ENCODE data around the gene PMIS2.

DNA sequence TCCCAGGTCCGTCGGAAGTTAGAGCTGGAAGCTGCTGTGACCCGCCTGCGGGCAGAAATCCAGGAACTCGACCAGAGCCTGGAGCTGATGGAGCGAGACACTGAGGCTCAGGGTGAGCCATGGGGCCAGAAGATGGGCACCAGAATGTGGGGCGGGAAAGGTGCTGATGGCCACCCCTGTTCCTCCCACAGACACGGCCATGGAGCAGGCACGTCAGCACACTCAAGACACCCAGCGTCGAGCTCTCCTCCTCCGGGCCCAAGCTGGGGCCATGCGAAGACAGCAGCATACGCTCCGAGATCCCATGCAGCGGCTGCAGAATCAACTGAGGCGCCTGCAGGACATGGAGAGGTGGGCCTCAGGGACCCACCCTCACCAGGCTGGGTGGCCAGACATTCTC lies 29.1 kb downstream of the PMIS2 start:
- TF ChIP-seq, protein P1, sequence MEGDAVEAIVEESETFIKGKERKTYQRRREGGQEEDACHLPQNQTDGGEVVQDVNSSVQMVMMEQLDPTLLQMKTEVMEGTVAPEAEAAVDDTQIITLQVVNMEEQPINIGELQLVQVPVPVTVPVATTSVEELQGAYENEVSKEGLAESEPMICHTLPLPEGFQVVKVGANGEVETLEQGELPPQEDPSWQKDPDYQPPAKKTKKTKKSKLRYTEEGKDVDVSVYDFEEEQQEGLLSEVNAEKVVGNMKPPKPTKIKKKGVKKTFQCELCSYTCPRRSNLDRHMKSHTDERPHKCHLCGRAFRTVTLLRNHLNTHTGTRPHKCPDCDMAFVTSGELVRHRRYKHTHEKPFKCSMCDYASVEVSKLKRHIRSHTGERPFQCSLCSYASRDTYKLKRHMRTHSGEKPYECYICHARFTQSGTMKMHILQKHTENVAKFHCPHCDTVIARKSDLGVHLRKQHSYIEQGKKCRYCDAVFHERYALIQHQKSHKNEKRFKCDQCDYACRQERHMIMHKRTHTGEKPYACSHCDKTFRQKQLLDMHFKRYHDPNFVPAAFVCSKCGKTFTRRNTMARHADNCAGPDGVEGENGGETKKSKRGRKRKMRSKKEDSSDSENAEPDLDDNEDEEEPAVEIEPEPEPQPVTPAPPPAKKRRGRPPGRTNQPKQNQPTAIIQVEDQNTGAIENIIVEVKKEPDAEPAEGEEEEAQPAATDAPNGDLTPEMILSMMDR (IDR thresholded peaks at IDR 0.05): no peak
- TF ChIP-seq POLR2AphosphoS5 (IDR thresholded peaks at IDR 0.05): no peak

Data from breast epithelium (tissue), 3 donors.